WTC11 (cell line): ENCODE measurements around the gene SYTL1. TPM values are rescaled to one million over a fixed set of nuclear protein-coding genes. Genes with fewer than 3 reads are reported as not detected.

Experiments
- ATAC-seq: fragments of 200-7000 bp; cut with Tn5 transposase; 2 replicates; pipeline ENCODE4 v1.10.0; 2021; ENCODE audit warnings: mild to moderate bottlenecking, moderate library complexity
- CTCF ChIA-PET: fragments of 300-600 bp; sonication (Branson Sonifier 250); formaldehyde crosslinking; loops from one replicate; lab custom pipeline; 2021; ENCODE audit warnings: antibody characterized with exemption; lab: Charles Lee
- POLR2A ChIA-PET: fragments of 350-600 bp; sonication (Branson Sonifier 250); formaldehyde crosslinking; loops from one replicate; lab custom pipeline; 2021; ENCODE audit warnings: antibody characterized with exemption; lab: Charles Lee
- DNase-seq: peaks from one replicate; pipeline ENCODE4 v3.0.0; 2021; ENCODE audit warnings: low spot score
- H3K27ac Mint-ChIP-seq: 2 replicates; pipeline ENCODE4 v1.8.0; 2021; ENCODE audit warnings: mixed read lengths
- H3K27me3 Mint-ChIP-seq: 2 replicates; pipeline ENCODE4 v1.8.0; 2021; ENCODE audit warnings: low read depth, mild to moderate bottlenecking, moderate library complexity, mixed read lengths
- H3K36me3 Mint-ChIP-seq: 2 replicates; pipeline ENCODE4 v1.8.0; 2021; ENCODE audit warnings: mixed read lengths
- H3K4me1 Mint-ChIP-seq: 2 replicates; pipeline ENCODE4 v1.8.0; 2022; ENCODE audit warnings: mixed read lengths
- H3K4me3 Mint-ChIP-seq: 2 replicates; pipeline ENCODE4 v1.8.0; 2021; ENCODE audit warnings: mild to moderate bottlenecking, moderate library complexity, mixed read lengths
- H3K9me3 Mint-ChIP-seq: 2 replicates; pipeline ENCODE4 v1.8.0; 2021; ENCODE audit warnings: mixed read lengths
- CREB1 ChIP-seq: sonication (generic); formaldehyde crosslinking; IDR thresholded peaks from 2 replicates; pipeline ENCODE4 v1.8.0; 2023; ENCODE audit warnings: mild to moderate bottlenecking, missing genetic modification reagents
- EMX1 ChIP-seq: fragments of 250-450 bp; sonication (Bioruptor Pico); IDR thresholded peaks from 2 replicates; pipeline ENCODE4 v1.8.0; 2021; ENCODE audit warnings: mild to moderate bottlenecking
- ESRRA ChIP-seq: sonication (generic); formaldehyde crosslinking; IDR thresholded peaks from 2 replicates; pipeline ENCODE4 v1.8.1; 2022; ENCODE audit warnings: mild to moderate bottlenecking, missing genetic modification reagents, borderline replicate concordance
- FOXJ3 ChIP-seq: sonication (generic); formaldehyde crosslinking; IDR thresholded peaks from 2 replicates; pipeline ENCODE4 v1.9.0; 2021; ENCODE audit warnings: missing genetic modification reagents, mild to moderate bottlenecking, borderline replicate concordance
- FOXK1 ChIP-seq: sonication (generic); formaldehyde crosslinking; IDR thresholded peaks from 2 replicates; pipeline ENCODE4 v1.8.0; 2022; ENCODE audit warnings: mild to moderate bottlenecking, moderate library complexity, missing genetic modification reagents
- HMGA2 ChIP-seq: fragments of 250-450 bp; sonication (Bioruptor Pico); IDR thresholded peaks from 2 replicates; pipeline ENCODE4 v1.4.0; 2021; ENCODE audit warnings: mild to moderate bottlenecking, moderate library complexity
- JUN ChIP-seq: sonication (generic); formaldehyde crosslinking; IDR thresholded peaks from 2 replicates; pipeline ENCODE4 v1.8.0; 2023; ENCODE audit warnings: mild to moderate bottlenecking, missing genetic modification reagents
- MAX ChIP-seq: sonication (generic); formaldehyde crosslinking; IDR thresholded peaks from 2 replicates; pipeline ENCODE4 v1.8.0; 2022; ENCODE audit warnings: mild to moderate bottlenecking, missing genetic modification reagents
- PRDM15 ChIP-seq: sonication (generic); formaldehyde crosslinking; IDR thresholded peaks from 2 replicates; pipeline ENCODE4 v1.8.0; 2022; ENCODE audit warnings: missing genetic modification reagents
- SOX15 ChIP-seq: fragments of 250-450 bp; sonication (Bioruptor Pico); IDR thresholded peaks from 2 replicates; pipeline ENCODE4 v1.9.0; 2021; ENCODE audit warnings: mild to moderate bottlenecking
- TCF7 ChIP-seq: sonication (generic); formaldehyde crosslinking; IDR thresholded peaks from 2 replicates; pipeline ENCODE4 v1.8.0; 2022; ENCODE audit warnings: mild to moderate bottlenecking, low read depth, missing genetic modification reagents, moderate library complexity
- TEAD1 ChIP-seq: sonication (generic); formaldehyde crosslinking; IDR thresholded peaks from 2 replicates; pipeline ENCODE4 v1.8.0; 2022; ENCODE audit warnings: mild to moderate bottlenecking, missing genetic modification reagents
- ZNF317 ChIP-seq: sonication (generic); formaldehyde crosslinking; IDR thresholded peaks from 2 replicates; pipeline ENCODE4 v1.8.1; 2023; ENCODE audit warnings: low read depth, mild to moderate bottlenecking, moderate library complexity, missing genetic modification reagents, borderline replicate concordance
- ZSCAN18 ChIP-seq: fragments of 250-450 bp; sonication (Bioruptor Pico); IDR thresholded peaks from 2 replicates; pipeline ENCODE4 v2.1.2; 2022; ENCODE audit warnings: mild to moderate bottlenecking, moderate library complexity
- total RNA-seq: library from RNA; stranded (reverse); gene quantifications from 3 replicates; pipeline ENCODE4 v1.2.3, GENCODE V29; 2021

The SYTL1 gene
- total RNA-seq, 1 experiment from 2014 or later = 18.0 TPM

- Mint-ChIP-seq H3K36me3 (no peaks in the 10 kb centered on the region), H3K9me3 (no peaks in the 10 kb centered on the region), H3K4me3 (no peak overlapping the region), H3K4me1 (peaks cover 67% of the 10 kb centered on the region), H3K27ac (no peak overlapping the region), H3K27me3 (no peaks in the 10 kb centered on the region)
- DNase-seq = no peak
- ChIA-PET CTCF (interaction anchor here (0.6 to 6.5 kb wide), 8 partner anchors 9 to 216 kb away, joined by 3 to 150 read pairs (median 4); partner anchors contain the start of gene AHDC1), POLR2A (interaction anchor here (1.0 to 1.6 kb wide), 2 partner anchors 29 to 127 kb away, joined by 3 read pairs; no protein-coding TSS in a partner anchor)
- no peak for TF ChIP-seq MAX
- 0 out of 2 replicates have a peak, but pooled peaks have one; percentile 31 for TF ChIP-seq JUN (CRISPR knock-in tag)
- TF ChIP-seq PRDM15 (CRISPR knock-in tag) = peak; percentile 79
- no peak for TF ChIP-seq TCF7 (CRISPR knock-in tag)
- no peak for TF ChIP-seq SOX15 (CRISPR knock-in tag)
- no peak for TF ChIP-seq ESRRA (CRISPR knock-in tag)
- TF ChIP-seq EMX1 (CRISPR knock-in tag) = 0 out of 2 replicates have a peak, but pooled peaks have one; percentile 19
- TF ChIP-seq ZSCAN18 (CRISPR knock-in tag) = no peak
- TF ChIP-seq FOXJ3 (CRISPR knock-in tag) = no peak
- ATAC-seq = no peak
These were observed 58.5 kb downstream of the SYTL1 start for GRCh38 chr1:27400082-27400962.

GRCh38 chr1:27400963-27401341 lies 59.1 kb downstream of the SYTL1 start:
- POLR2A ChIA-PET = interaction anchor here (1.0 to 1.6 kb wide), 2 partner anchors 29 to 126 kb away, joined by 3 read pairs; no protein-coding TSS in a partner anchor
- Mint-ChIP-seq H3K9me3 (no peaks in the 10 kb centered on the region), H3K27ac (no peak overlapping the region), H3K4me3 (no peak overlapping the region), H3K27me3 (no peaks in the 10 kb centered on the region), H3K4me1 (peaks cover 73% of the 10 kb centered on the region), H3K36me3 (no peaks in the 10 kb centered on the region)
- ATAC-seq (no peak), DNase-seq (no peak)
- no peak for TF ChIP-seq ZNF317 (CRISPR knock-in tag)
- CTCF ChIA-PET = interaction anchor here (1.0 to 2.4 kb wide), 8 partner anchors 10 to 205 kb away, joined by 3 to 15 read pairs (median 4); partner anchors contain the start of genes AHDC1 and MAP3K6

- peaks cover 4% of the 10 kb centered on the region for H3K36me3 Mint-ChIP-seq
- ChIA-PET CTCF (interaction anchor here (0.6 to 5.0 kb wide), 31 partner anchors 9 to 940 kb away, joined by 3 to 38 read pairs (median 5); partner anchors contain the start of genes MAP3K6 and WASF2), POLR2A (interaction anchor here (0.7 to 1.6 kb wide), 2 partner anchors 26 to 125 kb away, joined by 3 read pairs; no protein-coding TSS in a partner anchor)
- H3K27me3 Mint-ChIP-seq = no peaks in the 10 kb centered on the region
- no peak for TF ChIP-seq HMGA2 (CRISPR knock-in tag)
- 0 out of 2 replicates have a peak, but pooled peaks have one; percentile 21 for TF ChIP-seq TEAD1 (CRISPR knock-in tag)
- TF ChIP-seq CREB1 (CRISPR knock-in tag) = 0 out of 2 replicates have a peak, but pooled peaks have one; percentile 11
- 0 out of 2 replicates have a peak, but pooled peaks have one; percentile 11 for TF ChIP-seq FOXK1
- peak overlapping the region; percentile 91 for H3K27ac Mint-ChIP-seq
- peaks cover 78% of the 10 kb centered on the region for H3K4me1 Mint-ChIP-seq
- ATAC-seq (peak; percentile 18), DNase-seq (peak; percentile 69)
- H3K4me3 Mint-ChIP-seq = no peak overlapping the region
- H3K9me3 Mint-ChIP-seq = no peaks in the 10 kb centered on the region
These were observed 60.5 kb downstream of the SYTL1 start for GRCh38 chr1:27402349-27402754.
